Stimulated activated CD8-positive, alpha-beta memory T cell treated with anti-CD3 and anti-CD28 coated beads, Interleukin-15, amount 100 ng/mL, for 48 hours (primary cell): Measurements from ENCODE around the gene PSPN.
"Not testable (repeated sequence)": the region's sequence is repeated elsewhere in the genome, so short reads cannot be mapped to it uniquely, and the experiment has no call there.

Experiments used
- DNase-seq, 2 donors: peaks; one replicate each; pipeline ENCODE4 v3.0.0-alpha.2; 2020; ENCODE audit warnings: low read depth in 2 of 2

Gene PSPN

GRCh38 chr19:6373096-6373812 is 2.5 kb downstream of the PSPN start:
- peak; percentile 97 to 99 for DNase-seq

GRCh38 chr19:6372594-6373095 is 3.1 kb downstream of the PSPN start, which contains the start of gene ALKBH7:
Gene ALKBH7, plus strand, starts transcription at chr19:6372794. Its CDS starts 27 bp downstream, at chr19:6372821.
- DNase-seq: peak; percentile 93 to 95

- no peak for DNase-seq
Measured at GRCh38 chr19:6364353-6364752, 11.4 kb downstream of the PSPN start.

- no peak for DNase-seq
Measured at GRCh38 chr19:6362351-6362801, 13.4 kb downstream of the PSPN start.

- no peak for DNase-seq
Measured at GRCh38 chr19:6362027-6362350, 13.7 kb downstream of the PSPN start.

GRCh38 chr19:6360857-6361216 is 14.9 kb downstream of the PSPN start:
- not testable (repeated sequence) for DNase-seq

GRCh38 chr19:6360445-6360844 is 15.3 kb downstream of the PSPN start:
- not testable (repeated sequence) for DNase-seq

GRCh38 chr19:6359568-6360341 is 16.0 kb downstream of the PSPN start:
- no peak for DNase-seq

GRCh38 chr19:6358003-6358402 is 17.7 kb downstream of the PSPN start:
- DNase-seq: no peak

GRCh38 chr19:6357174-6357573 is 18.6 kb downstream of the PSPN start:
- DNase-seq: no peak

GRCh38 chr19:6355321-6356040 is 20.3 kb downstream of the PSPN start:
- DNase-seq: not testable (repeated sequence)

GRCh38 chr19:6354098-6354674 is 21.5 kb downstream of the PSPN start:
- no peak for DNase-seq

- DNase-seq: no peak
Measured at GRCh38 chr19:6352381-6353165, 23.2 kb downstream of the PSPN start.

GRCh38 chr19:6350688-6351087 is 25.0 kb downstream of the PSPN start:
- DNase-seq: no peak

- not testable (repeated sequence) for DNase-seq
Measured at GRCh38 chr19:6349271-6349670, 26.5 kb downstream of the PSPN start.

- DNase-seq: no peak
Measured at GRCh38 chr19:6343462-6343861, 32.3 kb downstream of the PSPN start.

- no peak for DNase-seq
Measured at GRCh38 chr19:6340493-6341201, 35.1 kb downstream of the PSPN start.

- DNase-seq: no peak
Measured at GRCh38 chr19:6334490-6335285, 41.0 kb downstream of the PSPN start.

GRCh38 chr19:6333439-6333838 is 42.3 kb downstream of the PSPN start, which contains the start of gene ACER1:
Gene ACER1, minus strand, starts transcription at chr19:6333612. Its CDS starts 61 bp downstream, at chr19:6333551.
- no peak for DNase-seq

- DNase-seq: no peak
Measured at GRCh38 chr19:6326815-6327214, 48.9 kb downstream of the PSPN start.
